Esophagus muscularis mucosa (tissue), 4 donors: Measurements from ENCODE around the gene SRGAP3. TPM values are rescaled to one million over a fixed set of nuclear protein-coding genes. Genes with fewer than 3 reads are reported as not detected.
A peak's percentile ranks its signal among the peaks of the same experiment; 100 is the strongest.

Experiments used
- DNase-seq: peaks from one replicate; pipeline ENCODE4 v3.0.0-alpha.2; 2017; ENCODE audit errors: extremely low spot score
- H3K27ac ChIP-seq, 4 donors: fragments of 200-600 bp; sonication (generic); replicated peaks in 1 of 4; 1 replicate in 3 of 4; 2 replicates in 1 of 4; pipeline ENCODE4 v1.5.1; 2016 to 2019; ENCODE audit warnings: mild to moderate bottlenecking in 1 of 4
- H3K27me3 ChIP-seq, 4 donors: fragments of 200-600 bp; sonication (generic); one replicate each; pipeline versions ENCODE4 v1.5.1 to v1.6.0; 2016 to 2019
- H3K36me3 ChIP-seq, 4 donors: fragments of 200-600 bp; sonication (generic); one replicate each; pipeline ENCODE4 v1.5.1; 2016 to 2019
- H3K4me1 ChIP-seq, 4 donors: fragments of 200-600 bp; sonication (generic); one replicate each; pipeline ENCODE4 v1.5.1; 2016 to 2019
- H3K4me3 ChIP-seq, 4 donors: fragments of 200-600 bp; sonication (generic); 1 replicate in 2 of 4; 2 replicates in 2 of 4; pipeline ENCODE4 v1.5.1; 2016 to 2019; ENCODE audit warnings: mild to moderate bottlenecking in 4 of 4, moderate library complexity in 1 of 4
- H3K9me3 ChIP-seq, 4 donors: fragments of 200-600 bp; sonication (generic); 1 replicate in 3 of 4; 2 replicates in 1 of 4; pipeline ENCODE4 v1.5.1; 2016 to 2019
- CTCF ChIP-seq, 3 experiments: fragments of 200-600 bp in 2 of 3; fragments of 450-650 bp in 1 of 3; sonication (generic) in 2 of 3; IDR thresholded peaks; one replicate each; pipeline ENCODE4 v1.5.1; 2017 to 2019; ENCODE audit warnings: antibody characterized with exemption in 3 of 3, mild to moderate bottlenecking in 2 of 3, moderate library complexity in 1 of 3
- EP300 ChIP-seq: sonication (generic); formaldehyde crosslinking; IDR thresholded peaks from one replicate; pipeline ENCODE4 v1.6.1; 2017; ENCODE audit warnings: antibody characterized with exemption
- POLR2A ChIP-seq: fragments of 450-650 bp; IDR thresholded peaks from one replicate; pipeline ENCODE4 v1.6.1; 2017; ENCODE audit warnings: antibody characterized with exemption, moderate library complexity, mild to moderate bottlenecking, low read depth
- POLR2AphosphoS5 ChIP-seq, 2 donors: sonication (generic); formaldehyde crosslinking; IDR thresholded peaks; one replicate each; pipeline ENCODE4 v1.6.1; 2017; ENCODE audit warnings: antibody characterized with exemption in 2 of 2
- WGBS: methylation state at CpG from one replicate; pipeline ENCODE4 v1.1.5; 2018; 5-methylcytosine and 5-hydroxymethylcytosine counted together
- intact Hi-C: fragments of 100-400 bp; cut with DNase I; formaldehyde crosslinking; loops from one replicate; pipeline ENCODE4 v1.15.1; 2023
- total RNA-seq, 4 donors: library from RNA; depleted of rRNA; stranded (reverse); fragments of >200 nt; gene quantifications; one replicate each; pipeline versions ENCODE4 v1.1.0 to v1.2.1, GENCODE V29; 2016

SRGAP3 gene
- total RNA-seq, 4 donors from 2014 or later = 2.4 to 8.6 (median 3.1) TPM

- no peak for DNase-seq
- intact Hi-C loops = loop anchor here (2.0 to 5.0 kb wide), 3 partner anchors 80 to 235 kb away; no protein-coding TSS in a partner anchor
- no peak for TF ChIP-seq EP300
- TF ChIP-seq POLR2A = no peak
- TF ChIP-seq POLR2AphosphoS5 (IDR thresholded peaks at IDR 0.05) = no peak
- peak; percentile 82 to 95 (median 92) for TF ChIP-seq CTCF (IDR thresholded peaks at IDR 0.05)
- H3K4me1 ChIP-seq = peaks cover 7 to 17% (median 12%) of the 10 kb centered on the region in 4 donors
- H3K9me3 ChIP-seq = no peaks in the 10 kb centered on the region
- H3K27me3 ChIP-seq = no peaks in the 10 kb centered on the region
- no peak overlapping the region for H3K4me3 ChIP-seq
- peak overlapping the region in 1 of 4 donors; percentile 36 for H3K27ac ChIP-seq
- H3K36me3 ChIP-seq = peaks cover 0 to 3% (median 0%) of the 10 kb centered on the region in 4 donors
- 33% methylated on average over 13 of the region's 13 CpGs for WGBS
These were observed 182.0 kb downstream of the SRGAP3 start for GRCh38 chr3:9067352-9067975.

- peaks cover 0 to 3% (median 0%) of the 10 kb centered on the region in 4 donors for H3K36me3 ChIP-seq
- H3K9me3 ChIP-seq = no peaks in the 10 kb centered on the region
- intact Hi-C loops = loop anchor here (2.0 to 5.0 kb wide), 3 partner anchors 79 to 236 kb away; no protein-coding TSS in a partner anchor
- TF ChIP-seq POLR2AphosphoS5 (IDR thresholded peaks at IDR 0.05) (no peak), CTCF (IDR thresholded peaks at IDR 0.05) (no peak), POLR2A (no peak), EP300 (no peak)
- H3K4me1 ChIP-seq = peaks cover 7 to 17% (median 12%) of the 10 kb centered on the region in 4 donors
- no peak for DNase-seq
- 88% methylated on average over 3 of the region's 3 CpGs for WGBS
- H3K4me3 ChIP-seq = no peak overlapping the region
- H3K27ac ChIP-seq = no peak overlapping the region
- no peaks in the 10 kb centered on the region for H3K27me3 ChIP-seq
These were observed 182.7 kb downstream of the SRGAP3 start for GRCh38 chr3:9066775-9067174.

GRCh38 chr3:9066141-9066540 lies 183.3 kb downstream of the SRGAP3 start:
- Histone ChIP-seq H3K4me1 (peaks cover 7 to 17% (median 12%) of the 10 kb centered on the region in 4 donors), H3K9me3 (no peaks in the 10 kb centered on the region), H3K27ac (no peak overlapping the region), H3K27me3 (no peaks in the 10 kb centered on the region), H3K4me3 (no peak overlapping the region), H3K36me3 (peaks cover 0 to 3% (median 0%) of the 10 kb centered on the region in 4 donors)
- 58% methylated on average over 2 of the region's 2 CpGs for WGBS
- TF ChIP-seq POLR2A = no peak
- no peak for TF ChIP-seq EP300
- no peak for TF ChIP-seq CTCF (IDR thresholded peaks at IDR 0.05)
- no peak for TF ChIP-seq POLR2AphosphoS5 (IDR thresholded peaks at IDR 0.05)
- intact Hi-C loops = loop anchor here (2.0 to 5.0 kb wide), 3 partner anchors 79 to 237 kb away; no protein-coding TSS in a partner anchor
- DNase-seq = no peak

GRCh38 chr3:9064850-9065249 lies 184.6 kb downstream of the SRGAP3 start:
- TF ChIP-seq CTCF (IDR thresholded peaks at IDR 0.05) = no peak
- TF ChIP-seq EP300 = no peak
- no peak for TF ChIP-seq POLR2AphosphoS5 (IDR thresholded peaks at IDR 0.05)
- no peak for TF ChIP-seq POLR2A
- no peak overlapping the region for H3K27ac ChIP-seq
- intact Hi-C loops = loop anchor here (5.0 kb wide), 2 partner anchors 78 to 93 kb away; no protein-coding TSS in a partner anchor
- H3K27me3 ChIP-seq = no peaks in the 10 kb centered on the region
- H3K9me3 ChIP-seq = no peaks in the 10 kb centered on the region
- peaks cover 0 to 5% (median 2%) of the 10 kb centered on the region in 4 donors for H3K36me3 ChIP-seq
- no peak for DNase-seq
- peaks cover 7 to 17% (median 12%) of the 10 kb centered on the region in 4 donors for H3K4me1 ChIP-seq
- 45% methylated on average over 5 of the region's 5 CpGs for WGBS
- H3K4me3 ChIP-seq = no peak overlapping the region
